MM.1S (cell line): ENCODE results near the gene DPYSL5.

Experiments used
- EZH2 ChIP-seq: fragments of 300-600 bp; sonication (generic); optimal IDR thresholded peaks from 2 replicates; pipeline ENCODE3; 2017; ENCODE audit warnings: low read depth, mild to moderate bottlenecking, antibody characterized with exemption, low read length, mixed read lengths
- EZH2phosphoT487 ChIP-seq: fragments of 300-600 bp; sonication (generic); IDR thresholded peaks from 2 replicates; pipeline ENCODE4 v1.6.1; 2018; ENCODE audit warnings: antibody characterized with exemption, low read length
- TF ChIP-seq, protein P1 (sequence below): fragments of 300-600 bp; sonication (generic); IDR thresholded peaks from 2 replicates; pipeline ENCODE4 v1.5.1; 2016; ENCODE audit warnings: antibody characterized with exemption, low read length, mixed read lengths

DNA sequence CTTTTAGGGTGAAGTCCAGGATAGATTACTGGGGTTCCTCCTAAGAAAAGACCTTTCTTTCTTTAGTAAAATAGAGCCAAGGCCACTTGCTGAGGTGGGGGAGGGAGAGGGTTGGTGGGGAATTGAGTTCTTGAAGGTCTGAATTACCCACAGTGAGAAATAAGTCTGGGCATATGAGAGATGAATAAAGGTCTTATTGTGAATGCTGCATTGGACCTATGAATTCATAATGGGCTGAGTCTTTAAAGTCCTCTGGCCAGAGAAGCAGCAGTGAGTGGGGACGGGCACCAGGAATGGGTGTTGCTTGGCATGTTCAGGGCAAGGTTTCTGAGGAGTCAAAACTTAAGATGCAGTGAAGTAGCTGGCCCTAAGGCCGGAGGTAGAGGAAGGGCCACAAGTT is 133.0 kb downstream of the DPYSL5 start:
- TF ChIP-seq, protein P1, sequence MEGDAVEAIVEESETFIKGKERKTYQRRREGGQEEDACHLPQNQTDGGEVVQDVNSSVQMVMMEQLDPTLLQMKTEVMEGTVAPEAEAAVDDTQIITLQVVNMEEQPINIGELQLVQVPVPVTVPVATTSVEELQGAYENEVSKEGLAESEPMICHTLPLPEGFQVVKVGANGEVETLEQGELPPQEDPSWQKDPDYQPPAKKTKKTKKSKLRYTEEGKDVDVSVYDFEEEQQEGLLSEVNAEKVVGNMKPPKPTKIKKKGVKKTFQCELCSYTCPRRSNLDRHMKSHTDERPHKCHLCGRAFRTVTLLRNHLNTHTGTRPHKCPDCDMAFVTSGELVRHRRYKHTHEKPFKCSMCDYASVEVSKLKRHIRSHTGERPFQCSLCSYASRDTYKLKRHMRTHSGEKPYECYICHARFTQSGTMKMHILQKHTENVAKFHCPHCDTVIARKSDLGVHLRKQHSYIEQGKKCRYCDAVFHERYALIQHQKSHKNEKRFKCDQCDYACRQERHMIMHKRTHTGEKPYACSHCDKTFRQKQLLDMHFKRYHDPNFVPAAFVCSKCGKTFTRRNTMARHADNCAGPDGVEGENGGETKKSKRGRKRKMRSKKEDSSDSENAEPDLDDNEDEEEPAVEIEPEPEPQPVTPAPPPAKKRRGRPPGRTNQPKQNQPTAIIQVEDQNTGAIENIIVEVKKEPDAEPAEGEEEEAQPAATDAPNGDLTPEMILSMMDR, result no peak
- no peak for TF ChIP-seq EZH2
- TF ChIP-seq EZH2phosphoT487, result no peak
